Superior temporal gyrus (tissue), 1 donor: Measurements from ENCODE around the gene ABCC3.

Experiments used
- DNase-seq: peaks from one replicate; pipeline ENCODE4 v3.0.0-alpha.2; 2016; ENCODE audit errors: extremely low spot score

ABCC3 gene

GRCh38 chr17:50684612-50685333 is 50.1 kb downstream of the ABCC3 start:
- DNase-seq: no peak

- no peak for DNase-seq
Measured at GRCh38 chr17:50685334-50685665, 50.6 kb downstream of the ABCC3 start.

- DNase-seq: no peak
Measured at GRCh38 chr17:50685691-50686493, 51.2 kb downstream of the ABCC3 start.

GRCh38 chr17:50686494-50687199 is 52.0 kb downstream of the ABCC3 start:
- DNase-seq: no peak

GRCh38 chr17:50687200-50688066 is 52.8 kb downstream of the ABCC3 start:
- no peak for DNase-seq

- no peak for DNase-seq
Measured at GRCh38 chr17:50688245-50688644, 53.6 kb downstream of the ABCC3 start.

- DNase-seq: no peak
Measured at GRCh38 chr17:50689251-50689650, 54.6 kb downstream of the ABCC3 start.

GRCh38 chr17:50689956-50690886 is 55.5 kb downstream of the ABCC3 start:
- DNase-seq: peak; percentile 62

- DNase-seq: no peak
Measured at GRCh38 chr17:50690887-50691549, 56.3 kb downstream of the ABCC3 start.

GRCh38 chr17:50691550-50692447 is 57.1 kb downstream of the ABCC3 start:
- DNase-seq: no peak

GRCh38 chr17:50692448-50693035 is 57.9 kb downstream of the ABCC3 start:
- DNase-seq: no peak

GRCh38 chr17:50693036-50693682 is 58.5 kb downstream of the ABCC3 start:
- no peak for DNase-seq

- no peak for DNase-seq
Measured at GRCh38 chr17:50696365-50696879, 61.7 kb downstream of the ABCC3 start.

GRCh38 chr17:50697062-50697461 is 62.4 kb downstream of the ABCC3 start:
- no peak for DNase-seq

- DNase-seq: no peak
Measured at GRCh38 chr17:50697663-50698272, 63.1 kb downstream of the ABCC3 start.

- no peak for DNase-seq
Measured at GRCh38 chr17:50699410-50699809, 64.7 kb downstream of the ABCC3 start.

- no peak for DNase-seq
Measured at GRCh38 chr17:50703162-50703561, 68.5 kb downstream of the ABCC3 start.
